HG03432 (cell line): ENCODE data around the gene EHD4.

ENCODE experiments used
- ATAC-seq: cut with Tn5 transposase; IDR thresholded peaks from one replicate; pipeline ENCODE4 v1.9.1; 2021; ENCODE audit warnings: mild to moderate bottlenecking, moderate library complexity; ENCODE audit not compliant: unreplicated experiment

Gene EHD4

DNA sequence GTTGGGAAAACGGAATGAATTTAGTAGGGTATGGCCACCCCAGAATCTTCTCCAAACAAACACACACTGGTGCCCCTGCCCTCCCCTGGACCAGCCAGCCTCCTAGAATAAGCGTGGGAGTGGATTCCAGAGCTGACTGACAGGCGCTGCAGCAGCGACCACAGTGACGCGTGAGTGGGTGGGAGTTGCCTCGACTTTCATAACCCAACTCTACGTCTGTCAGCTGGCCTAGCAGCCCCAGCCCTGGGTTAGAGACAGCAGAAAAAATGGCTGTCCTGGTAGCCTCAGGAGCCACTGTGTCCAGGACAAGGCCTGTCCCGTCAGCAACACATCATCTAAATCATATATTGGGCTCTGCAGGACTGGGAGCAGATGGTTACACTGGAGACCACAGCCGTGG lies 123.7 kb downstream of the EHD4 start:
- ATAC-seq, result no peak

DNA sequence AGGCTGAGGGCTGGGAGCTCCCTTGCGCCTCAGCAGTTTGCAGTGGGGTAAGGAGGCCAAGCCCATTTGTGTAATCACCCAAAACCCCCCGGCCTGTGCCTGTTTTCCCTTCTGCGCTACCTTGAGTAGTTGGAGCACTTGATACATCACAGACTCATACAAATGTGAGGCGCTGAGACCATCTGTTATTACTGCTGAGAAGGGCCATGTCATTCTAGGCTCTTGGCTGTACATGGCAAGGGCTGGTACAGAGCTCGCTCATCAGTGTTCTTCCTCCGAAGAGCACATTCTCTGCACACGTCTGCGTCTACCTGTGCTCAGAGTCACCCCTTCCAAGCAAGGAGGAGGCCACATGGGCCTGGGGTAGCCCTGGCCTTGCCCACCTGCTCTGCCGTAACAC lies 124.4 kb downstream of the EHD4 start:
- no peak for ATAC-seq

DNA sequence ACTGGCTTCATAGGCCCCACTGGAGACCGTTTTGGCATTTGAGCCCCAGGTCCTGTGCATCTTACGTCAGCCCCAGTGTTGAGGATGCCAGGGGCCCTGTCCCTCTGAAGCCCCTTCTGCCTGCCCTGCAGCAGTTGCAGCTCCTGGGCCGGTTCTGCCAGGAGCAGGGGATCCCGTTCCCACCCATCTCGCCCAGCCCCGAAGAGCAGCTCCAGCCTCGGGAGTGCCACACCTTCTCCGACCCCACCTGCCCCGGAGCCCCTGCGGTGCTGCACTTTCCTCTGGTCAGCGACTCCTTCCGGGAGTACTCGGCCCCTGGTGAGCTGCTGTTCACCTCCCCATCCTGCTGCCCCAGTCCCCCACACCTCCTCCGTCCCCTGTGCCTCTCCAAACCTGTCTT lies 125.2 kb downstream of the EHD4 start:
- no peak for ATAC-seq
